ENCODE results near the gene TMTC1. TPM values are rescaled to one million over a fixed set of nuclear protein-coding genes. Genes with fewer than 3 reads are reported as not detected.

The TMTC1 gene
- total and polyA plus RNA-seq, 2 of the 8 experiments (the other 6 are each of a cell fraction or from before 2014, with no cell fraction given) = 15.4 to 20.8 TPM

DNA sequence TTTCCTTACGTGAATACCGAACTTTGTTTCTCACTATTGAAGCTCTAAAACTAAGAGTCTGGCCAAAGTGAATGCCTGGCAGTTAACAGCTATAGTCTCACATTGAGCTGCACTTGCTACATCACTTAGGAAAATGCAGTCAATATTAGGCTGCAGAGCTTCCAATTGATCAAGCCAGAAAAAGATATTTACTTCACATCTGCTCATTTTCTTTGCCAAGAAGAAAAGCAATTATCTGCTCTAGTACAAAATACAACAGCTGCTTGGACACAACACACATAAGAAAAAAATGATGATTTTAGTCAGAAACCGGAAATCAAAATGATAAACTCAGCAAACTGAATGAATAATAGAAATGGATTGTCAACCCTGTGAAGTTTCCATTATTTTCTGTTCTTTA is 45.4 kb downstream of the TMTC1 start:
- no peak overlapping the region for H3K9ac ChIP-seq (replicated peaks in 1 of 4; ENCODE audit: extremely low read depth in 1 of 4, low read depth in 3 of 4, low read length in 3 of 4)
- H3K4ac ChIP-seq (replicated peaks; ENCODE audit: insufficient read length, low read depth, low read length) = no peak overlapping the region
- peaks cover 0 to 4% of the 10 kb centered on the region in 2 experiments for H4K20me1 ChIP-seq (replicated peaks in 1 of 2; ENCODE audit: control insufficient read depth in 1 of 2, insufficient read depth in 2 of 2, low read length in 2 of 2)
- no peak overlapping the region for H2AK5ac ChIP-seq (ENCODE audit: low read depth, low read length)
- no peak overlapping the region for H2AFZ ChIP-seq (ENCODE audit: low read length)
- peaks cover 0 to 4% (median under 1%) of the 10 kb centered on the region in 4 experiments; a peak in 2 of 8 replicates for H3K36me3 ChIP-seq (ENCODE audit: control insufficient read depth in 2 of 4, insufficient read depth in 4 of 4, low read length in 3 of 4)
- H3K23me2 ChIP-seq (ENCODE audit: low read depth, low read length) = no peaks in the 10 kb centered on the region
- H4K8ac ChIP-seq (ENCODE audit: extremely low read depth, insufficient read depth, low read length) = no peak overlapping the region
- POLR2A ChIA-PET (ENCODE audit: partially characterized antibody) = interaction anchor here (1.3 kb wide), 1 partner anchor 8 kb away, joined by 3 read pairs; no protein-coding TSS in a partner anchor
- H4K91ac ChIP-seq (replicated peaks; ENCODE audit: insufficient read length, low read length) = no peak overlapping the region
- no peaks in the 10 kb centered on the region for H3K79me1 ChIP-seq (ENCODE audit: low read depth, low read length)
- H3K4me2 ChIP-seq (ENCODE audit: insufficient read depth in 1 of 2, low read depth in 2 of 2, low read length in 2 of 2) = no peak overlapping the region
- H4K5ac ChIP-seq (ENCODE audit: insufficient read length, low read depth, low read length) = no peak overlapping the region
- DNase-seq (ENCODE audit: low read depth in 1 of 2, low spot score in 2 of 2) (no peak), FAIRE-seq (no peak)
- TF ChIP-seq POU5F1 (IDR thresholded peaks at IDR 0.05; ENCODE audit: low read depth, low read length) = no peak
- TF ChIP-seq SRF (IDR thresholded peaks at IDR 0.05; ENCODE audit: low read depth, low read length) = no peak
- TF ChIP-seq, protein P1, sequence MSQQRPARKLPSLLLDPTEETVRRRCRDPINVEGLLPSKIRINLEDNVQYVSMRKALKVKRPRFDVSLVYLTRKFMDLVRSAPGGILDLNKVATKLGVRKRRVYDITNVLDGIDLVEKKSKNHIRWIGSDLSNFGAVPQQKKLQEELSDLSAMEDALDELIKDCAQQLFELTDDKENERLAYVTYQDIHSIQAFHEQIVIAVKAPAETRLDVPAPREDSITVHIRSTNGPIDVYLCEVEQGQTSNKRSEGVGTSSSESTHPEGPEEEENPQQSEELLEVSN (IDR thresholded peaks at IDR 0.05) = no peak
- no peak overlapping the region for H3K56ac ChIP-seq (replicated peaks; ENCODE audit: insufficient read length, low read depth, low read length)
- no peak overlapping the region for H3K27ac ChIP-seq (ENCODE audit: low read depth, low read length)
- H2BK20ac ChIP-seq (ENCODE audit: low read length) = no peak overlapping the region
- H2BK12ac ChIP-seq (ENCODE audit: low read depth, low read length) = no peak overlapping the region
- no peaks in the 10 kb centered on the region for H3K9me3 ChIP-seq (ENCODE audit: insufficient read depth in 2 of 2, low read depth in 1 of 2, low read length in 1 of 2)
- H3K23ac ChIP-seq (ENCODE audit: insufficient read length) = no peak overlapping the region
- H2BK15ac ChIP-seq (ENCODE audit: low read length) = no peak overlapping the region
- H3K79me2 ChIP-seq (ENCODE audit: control insufficient read depth in 1 of 2, insufficient read depth in 2 of 2, low read length in 2 of 2) = no peaks in the 10 kb centered on the region
- H2BK120ac ChIP-seq (replicated peaks; ENCODE audit: low read depth, low read length) = no peak overlapping the region
- CTCF ChIA-PET (ENCODE audit: partially characterized antibody) = interaction anchor here (1.3 kb wide), 1 partner anchor 187 kb away, joined by 3 read pairs; no protein-coding TSS in a partner anchor
- H3K4me1 ChIP-seq (replicated peaks in 1 of 4; ENCODE audit: control insufficient read depth in 3 of 4, insufficient read depth in 4 of 4, low read length in 3 of 4) = peaks cover 0 to 6% (median 4%) of the 10 kb centered on the region in 4 experiments; a peak in 5 of 7 replicates
- WGBS, 2 experiments (ENCODE audit: extremely low coverage in 1 of 2, insufficient coverage in 1 of 2, insufficient read length in 1 of 2, insufficient replicate concordance in 2 of 2, low coverage in 1 of 2, low lambda C conversion rate in 2 of 2, missing lambda C conversion rate in 1 of 2) = 95% methylated on average over 3 of the region's 3 CpGs; no CpG with 5 or more reads in 1 of the 2 experiments
- H2BK5ac ChIP-seq (ENCODE audit: low read depth, low read length) = no peak overlapping the region
- no peaks in the 10 kb centered on the region for H3K27me3 ChIP-seq (replicated peaks in 1 of 4; ENCODE audit: control insufficient read depth in 3 of 4, extremely low read depth in 1 of 4, insufficient read depth in 3 of 4, low read length in 3 of 4)
- H3K14ac ChIP-seq (ENCODE audit: insufficient read length) = no peak overlapping the region
- no peak overlapping the region for H3K18ac ChIP-seq (ENCODE audit: extremely low read depth, low read length)
- H3K4me3 ChIP-seq (ENCODE audit: extremely low read depth in 1 of 4, insufficient read depth in 2 of 4, low read depth in 3 of 4, low read length in 4 of 4) = no peak overlapping the region
